Calu3 (cell line): ENCODE measurements around the gene TFAP2E. TPM values are rescaled to one million over a fixed set of nuclear protein-coding genes. Genes with fewer than 3 reads are reported as not detected.

Experiments
- BruUV-seq: library from RNA; stranded (reverse); fragments of 400-500 nt; replicated peaks from 2 replicates; lab custom pipeline; 2021; lab: Mats Ljungman, UMichigan
- CTCF ChIA-PET: fragments of 300-600 bp; sonication (Branson Sonifier 250); formaldehyde crosslinking; loops from one replicate; lab custom pipeline; 2022; ENCODE audit warnings: antibody characterized with exemption; lab: Charles Lee
- DNase-seq: peaks from one replicate; pipeline ENCODE4 v3.0.0; 2022
- H3K27ac Mint-ChIP-seq: one replicate; pipeline ENCODE4 v1.8.0; 2022; ENCODE audit warnings: mixed read lengths; ENCODE audit not compliant: unreplicated experiment
- H3K27me3 Mint-ChIP-seq: one replicate; pipeline ENCODE4 v1.8.0; 2022; ENCODE audit warnings: mixed read lengths; ENCODE audit not compliant: unreplicated experiment
- H3K36me3 Mint-ChIP-seq: one replicate; pipeline ENCODE4 v1.8.0; 2022; ENCODE audit warnings: mild to moderate bottlenecking, moderate library complexity, mixed read lengths; ENCODE audit not compliant: insufficient read depth, unreplicated experiment
- H3K4me1 Mint-ChIP-seq: one replicate; pipeline ENCODE4 v1.8.0; 2022; ENCODE audit warnings: mild to moderate bottlenecking, low read depth, mixed read lengths; ENCODE audit not compliant: unreplicated experiment
- H3K4me3 Mint-ChIP-seq: one replicate; pipeline ENCODE4 v1.8.0; 2022; ENCODE audit warnings: mild to moderate bottlenecking, low read depth, moderate library complexity, mixed read lengths; ENCODE audit not compliant: unreplicated experiment
- H3K9me3 Mint-ChIP-seq: one replicate; pipeline ENCODE4 v1.8.0; 2022; ENCODE audit warnings: low read depth, mixed read lengths; ENCODE audit not compliant: unreplicated experiment
- intact Hi-C: fragments of 100-400 bp; cut with micrococcal nuclease; formaldehyde crosslinking; loops from one replicate; pipeline ENCODE4 v1.10.0; 2022; ENCODE audit not compliant: unreplicated experiment
- total RNA-seq: library from RNA; stranded (reverse); gene quantifications from 2 replicates; pipeline ENCODE4 v1.2.3, GENCODE V29; 2022
- TF ChIP-seq, protein P1 (sequence below): fragments of 200-600 bp; IDR thresholded peaks from one replicate; pipeline ENCODE4 v1.8.0; 2022; ENCODE audit warnings: antibody characterized with exemption; ENCODE audit not compliant: unreplicated experiment

TFAP2E gene
- total RNA-seq, 1 experiment from 2014 or later = 0.26 TPM

DNA sequence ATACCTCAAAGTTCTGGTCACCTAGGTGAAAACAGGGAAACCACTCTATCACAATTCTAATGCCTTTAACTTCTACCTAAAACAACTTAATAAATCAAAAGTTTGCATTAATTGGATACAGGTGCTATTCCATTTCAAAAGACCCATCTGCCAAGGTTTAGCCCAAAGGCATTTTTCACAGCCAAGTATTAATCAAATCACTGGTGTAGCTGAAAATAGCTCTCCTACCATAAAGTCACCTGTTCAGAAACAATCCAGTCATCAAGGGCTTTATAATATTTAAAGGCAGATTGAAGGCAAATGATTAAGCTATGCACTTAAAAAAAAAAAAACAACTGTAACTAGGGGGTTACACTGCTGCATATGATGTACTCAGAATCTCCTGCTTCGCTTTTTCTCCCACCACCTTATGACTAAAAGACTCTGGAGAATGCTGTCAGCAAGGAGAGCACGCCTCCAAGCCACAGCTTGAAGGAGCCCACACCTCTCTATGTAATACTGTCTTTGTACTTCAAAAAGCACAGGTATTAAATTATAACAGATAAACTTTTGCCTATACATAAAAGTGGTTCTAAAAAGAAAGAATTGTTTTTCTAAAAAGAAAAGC, 36.5 kb upstream of the TFAP2E start:
- H3K9me3 Mint-ChIP-seq = no peaks in the 10 kb centered on the region
- intact Hi-C loops = no loop called here
- CTCF ChIA-PET = interaction anchor here (0.7 kb wide), 2 partner anchors 600 to 684 kb away, joined by 3 to 5 read pairs; no protein-coding TSS in a partner anchor
- no peak overlapping the region for H3K27ac Mint-ChIP-seq
- TF ChIP-seq, protein P1, sequence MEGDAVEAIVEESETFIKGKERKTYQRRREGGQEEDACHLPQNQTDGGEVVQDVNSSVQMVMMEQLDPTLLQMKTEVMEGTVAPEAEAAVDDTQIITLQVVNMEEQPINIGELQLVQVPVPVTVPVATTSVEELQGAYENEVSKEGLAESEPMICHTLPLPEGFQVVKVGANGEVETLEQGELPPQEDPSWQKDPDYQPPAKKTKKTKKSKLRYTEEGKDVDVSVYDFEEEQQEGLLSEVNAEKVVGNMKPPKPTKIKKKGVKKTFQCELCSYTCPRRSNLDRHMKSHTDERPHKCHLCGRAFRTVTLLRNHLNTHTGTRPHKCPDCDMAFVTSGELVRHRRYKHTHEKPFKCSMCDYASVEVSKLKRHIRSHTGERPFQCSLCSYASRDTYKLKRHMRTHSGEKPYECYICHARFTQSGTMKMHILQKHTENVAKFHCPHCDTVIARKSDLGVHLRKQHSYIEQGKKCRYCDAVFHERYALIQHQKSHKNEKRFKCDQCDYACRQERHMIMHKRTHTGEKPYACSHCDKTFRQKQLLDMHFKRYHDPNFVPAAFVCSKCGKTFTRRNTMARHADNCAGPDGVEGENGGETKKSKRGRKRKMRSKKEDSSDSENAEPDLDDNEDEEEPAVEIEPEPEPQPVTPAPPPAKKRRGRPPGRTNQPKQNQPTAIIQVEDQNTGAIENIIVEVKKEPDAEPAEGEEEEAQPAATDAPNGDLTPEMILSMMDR = no peak
- DNase-seq = no peak
- H3K4me3 Mint-ChIP-seq = no peak overlapping the region
- BruUV-seq = no TSS peak
- H3K36me3 Mint-ChIP-seq = peaks cover 3% of the 10 kb centered on the region
- H3K4me1 Mint-ChIP-seq = no peaks in the 10 kb centered on the region
- H3K27me3 Mint-ChIP-seq = no peaks in the 10 kb centered on the region

DNA sequence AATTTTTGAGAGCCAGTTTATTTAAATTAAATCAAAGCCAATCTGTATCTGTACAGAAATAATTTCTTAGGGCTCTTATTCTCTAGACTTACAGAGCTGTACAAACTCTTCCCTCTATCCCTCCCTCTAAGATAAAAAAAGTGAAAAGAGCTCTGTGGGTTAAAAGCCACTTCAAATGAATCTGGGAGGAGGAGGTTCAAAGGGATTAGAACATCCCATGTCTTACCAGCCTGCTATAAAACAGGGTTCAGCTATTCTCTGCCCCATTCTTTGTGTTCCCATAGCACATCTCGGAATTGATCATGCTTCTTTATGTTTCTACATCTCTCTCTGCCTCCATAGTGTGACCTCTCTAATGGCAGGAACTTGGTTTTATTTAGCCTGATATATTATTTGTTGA, 35.3 kb upstream of the TFAP2E start:
- intact Hi-C loops = no loop called here
- Mint-ChIP-seq H3K9me3 (no peaks in the 10 kb centered on the region), H3K36me3 (peaks cover 4% of the 10 kb centered on the region), H3K4me3 (no peak overlapping the region), H3K27me3 (no peaks in the 10 kb centered on the region), H3K4me1 (no peaks in the 10 kb centered on the region), H3K27ac (no peak overlapping the region)
- no peak for DNase-seq
- TF ChIP-seq, protein P1 = no peak
- CTCF ChIA-PET = interaction anchor here (0.7 kb wide), 1 partner anchor 289 kb away, joined by 5 read pairs; no protein-coding TSS in a partner anchor
- BruUV-seq = no TSS peak

DNA sequence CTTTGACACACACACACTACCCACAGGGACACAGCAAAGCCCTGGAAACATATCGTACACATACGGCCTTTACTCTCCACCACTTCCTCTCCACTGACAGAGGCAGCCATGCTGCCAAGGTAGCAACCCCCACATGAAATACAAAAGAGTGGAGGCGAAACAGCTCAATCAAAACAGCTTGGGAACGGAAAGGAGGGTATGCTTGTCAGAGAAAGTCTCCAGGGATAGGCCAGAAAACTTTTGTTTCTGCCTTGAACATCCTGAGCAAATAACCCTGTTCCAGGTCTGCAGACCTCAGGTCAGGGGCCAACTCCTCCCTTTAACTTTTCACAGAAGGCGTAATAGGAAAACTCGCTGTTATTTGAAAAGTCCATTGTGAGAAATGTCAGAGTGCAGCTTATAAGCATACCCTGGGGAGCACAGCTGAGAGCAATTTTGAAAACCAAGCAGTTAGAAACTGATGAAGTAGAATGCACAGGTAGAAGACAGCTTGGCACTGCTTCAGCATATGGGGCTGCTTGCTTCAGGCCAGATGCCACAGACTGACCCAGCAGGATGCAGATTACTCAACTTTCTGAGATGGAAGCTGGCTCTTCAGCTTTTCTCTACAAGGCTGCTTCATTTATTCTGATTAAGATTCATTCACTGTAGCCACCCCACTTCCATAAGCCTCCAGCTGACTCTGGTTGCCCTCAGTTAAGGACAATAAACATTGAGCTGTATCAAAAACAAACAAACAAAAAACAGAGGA, 33.9 kb upstream of the TFAP2E start:
- Mint-ChIP-seq H3K4me3 (no peak overlapping the region), H3K36me3 (peaks cover 4% of the 10 kb centered on the region), H3K4me1 (no peaks in the 10 kb centered on the region), H3K27me3 (no peaks in the 10 kb centered on the region), H3K9me3 (no peaks in the 10 kb centered on the region), H3K27ac (no peak overlapping the region)
- CTCF ChIA-PET = no interaction called here
- no TSS peak for BruUV-seq
- TF ChIP-seq, protein P1 = no peak
- no peak for DNase-seq
- intact Hi-C loops = no loop called here

DNA sequence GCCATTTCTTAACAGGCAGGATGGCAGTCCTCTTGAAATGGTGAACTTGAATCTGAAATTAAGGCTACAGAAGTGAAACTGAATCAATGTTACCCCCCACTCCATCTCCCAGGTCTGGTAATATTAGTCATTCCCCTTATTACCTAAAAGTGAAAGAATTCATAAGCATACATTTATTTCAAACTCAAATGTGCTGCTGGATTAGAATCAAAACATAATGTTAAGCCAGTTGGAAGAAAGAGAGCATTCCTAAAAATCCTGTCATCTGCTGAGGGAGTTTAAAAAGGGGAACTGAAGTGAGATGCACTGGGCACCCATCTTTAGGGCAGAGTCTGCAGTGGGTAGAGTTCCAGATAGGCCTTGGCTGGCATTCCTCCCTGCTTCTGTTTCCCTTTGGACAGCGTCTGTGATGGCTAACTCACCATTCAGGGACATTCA, 33.3 kb upstream of the TFAP2E start:
- H3K27ac Mint-ChIP-seq = no peak overlapping the region
- no peak for DNase-seq
- TF ChIP-seq, protein P1 = no peak
- no peaks in the 10 kb centered on the region for H3K27me3 Mint-ChIP-seq
- H3K9me3 Mint-ChIP-seq = no peaks in the 10 kb centered on the region
- peaks cover 8% of the 10 kb centered on the region for H3K36me3 Mint-ChIP-seq
- CTCF ChIA-PET = no interaction called here
- no TSS peak for BruUV-seq
- intact Hi-C loops = loop anchor here (5.0 kb wide), 1 partner anchor 33 kb away; no protein-coding TSS in a partner anchor
- no peaks in the 10 kb centered on the region for H3K4me1 Mint-ChIP-seq
- H3K4me3 Mint-ChIP-seq = no peak overlapping the region
